Nephron progenitor cell (in vitro differentiated cells): Measurements from ENCODE around the gene TRIP10.
A peak's percentile ranks its signal among the peaks of the same experiment; 100 is the strongest.

Experiments used
- DNase-seq: peaks from one replicate; pipeline ENCODE4 v3.0.0; 2021
- H3K27ac Mint-ChIP-seq: 2 replicates; pipeline ENCODE4 v1.8.0; 2021; ENCODE audit warnings: mild to moderate bottlenecking, moderate library complexity, mixed read lengths
- H3K27me3 Mint-ChIP-seq: 2 replicates; pipeline ENCODE4 v1.8.0; 2021; ENCODE audit warnings: mild to moderate bottlenecking, low read depth, mixed read lengths; ENCODE audit not compliant: poor library complexity
- H3K36me3 Mint-ChIP-seq: 2 replicates; pipeline ENCODE4 v1.8.0; 2021; ENCODE audit warnings: low read depth, mixed read lengths
- H3K4me1 Mint-ChIP-seq: 2 replicates; pipeline ENCODE4 v1.8.0; 2021; ENCODE audit warnings: mixed read lengths
- H3K4me3 Mint-ChIP-seq: 2 replicates; pipeline ENCODE4 v1.8.0; 2021; ENCODE audit warnings: mild to moderate bottlenecking, moderate library complexity, mixed read lengths
- H3K9me3 Mint-ChIP-seq: 2 replicates; pipeline ENCODE4 v1.8.0; 2021; ENCODE audit warnings: mild to moderate bottlenecking, moderate library complexity, mixed read lengths
- CTCF ChIP-seq: fragments of 200-600 bp; sonication (generic); IDR thresholded peaks from 2 replicates; pipeline ENCODE4 v1.5.0; 2021; ENCODE audit warnings: antibody characterized with exemption

The TRIP10 gene

GRCh38 chr19:6739390-6739882 lies at the start of gene TRIP10:
Gene TRIP10, plus strand, starts transcription at chr19:6739680. Its CDS starts 82 bp downstream, at chr19:6739762.
- Mint-ChIP-seq H3K9me3 (no peaks in the 10 kb centered on the region), H3K27ac (peak within 1 kb of the TSS; percentile 97), H3K4me1 (peaks cover 77% of the 10 kb centered on the region), H3K4me3 (peak within 1 kb of the TSS; percentile 96), H3K36me3 (peaks cover 19% of the 10 kb centered on the region), H3K27me3 (no peaks in the 10 kb centered on the region)
- TF ChIP-seq CTCF, result no peak
- peak; percentile 81 for DNase-seq

- no peak overlapping the region for H3K27ac Mint-ChIP-seq
- H3K4me1 Mint-ChIP-seq, result no peaks in the 10 kb centered on the region
- DNase-seq, result no peak
- no peak for TF ChIP-seq CTCF
- H3K4me3 Mint-ChIP-seq, result no peak overlapping the region
- H3K27me3 Mint-ChIP-seq, result peaks cover 23% of the 10 kb centered on the region
- H3K36me3 Mint-ChIP-seq, result no peaks in the 10 kb centered on the region
- peaks cover 45% of the 10 kb centered on the region for H3K9me3 Mint-ChIP-seq
Measured at GRCh38 chr19:6690160-6690885, 49.2 kb upstream of the TRIP10 start.

GRCh38 chr19:6691342-6691741 lies 48.1 kb upstream of the TRIP10 start:
- no peak for TF ChIP-seq CTCF
- Mint-ChIP-seq H3K4me3 (no peak overlapping the region), H3K4me1 (no peaks in the 10 kb centered on the region), H3K27ac (no peak overlapping the region), H3K9me3 (peaks cover 46% of the 10 kb centered on the region), H3K27me3 (peaks cover 18% of the 10 kb centered on the region), H3K36me3 (no peaks in the 10 kb centered on the region)
- DNase-seq, result no peak

- no peak for TF ChIP-seq CTCF
- Mint-ChIP-seq H3K36me3 (no peaks in the 10 kb centered on the region), H3K27ac (no peak overlapping the region), H3K4me3 (no peak overlapping the region), H3K9me3 (peaks cover 46% of the 10 kb centered on the region), H3K27me3 (peaks cover 13% of the 10 kb centered on the region), H3K4me1 (no peaks in the 10 kb centered on the region)
- DNase-seq, result no peak
Measured at GRCh38 chr19:6692027-6692426, 47.5 kb upstream of the TRIP10 start.

GRCh38 chr19:6693056-6693471 lies 46.4 kb upstream of the TRIP10 start:
- Mint-ChIP-seq H3K9me3 (peaks cover 46% of the 10 kb centered on the region), H3K4me3 (no peak overlapping the region), H3K36me3 (no peaks in the 10 kb centered on the region), H3K4me1 (no peaks in the 10 kb centered on the region), H3K27ac (no peak overlapping the region), H3K27me3 (peaks cover 13% of the 10 kb centered on the region)
- no peak for TF ChIP-seq CTCF
- no peak for DNase-seq

- Mint-ChIP-seq H3K27ac (no peak overlapping the region), H3K4me1 (no peaks in the 10 kb centered on the region), H3K4me3 (no peak overlapping the region), H3K27me3 (peaks cover 13% of the 10 kb centered on the region), H3K9me3 (peaks cover 48% of the 10 kb centered on the region), H3K36me3 (no peaks in the 10 kb centered on the region)
- TF ChIP-seq CTCF, result no peak
- DNase-seq, result no peak
Measured at GRCh38 chr19:6693681-6694080, 45.8 kb upstream of the TRIP10 start.
